Thyroid gland (tissue), 4 donors: Measurements from ENCODE around the gene ISY1.

Source experiments
- POLR2A ChIP-seq, 2 donors: fragments of 450-650 bp; IDR thresholded peaks; one replicate each; pipeline ENCODE4 v1.6.1; 2017; ENCODE audit warnings: antibody characterized with exemption in 2 of 2, mild to moderate bottlenecking in 2 of 2, moderate library complexity in 1 of 2
- TF ChIP-seq, protein P1 (sequence below), 6 experiments: fragments of 200-600 bp in 3 of 6; fragments of 450-650 bp in 3 of 6; sonication (generic) in 3 of 6; IDR thresholded peaks; one replicate each; pipeline ENCODE4 v1.5.1; 2016 to 2019; ENCODE audit warnings: antibody characterized with exemption in 6 of 6, mild to moderate bottlenecking in 2 of 6, inconsistent platforms in 1 of 6, moderate library complexity in 1 of 6

DNA sequence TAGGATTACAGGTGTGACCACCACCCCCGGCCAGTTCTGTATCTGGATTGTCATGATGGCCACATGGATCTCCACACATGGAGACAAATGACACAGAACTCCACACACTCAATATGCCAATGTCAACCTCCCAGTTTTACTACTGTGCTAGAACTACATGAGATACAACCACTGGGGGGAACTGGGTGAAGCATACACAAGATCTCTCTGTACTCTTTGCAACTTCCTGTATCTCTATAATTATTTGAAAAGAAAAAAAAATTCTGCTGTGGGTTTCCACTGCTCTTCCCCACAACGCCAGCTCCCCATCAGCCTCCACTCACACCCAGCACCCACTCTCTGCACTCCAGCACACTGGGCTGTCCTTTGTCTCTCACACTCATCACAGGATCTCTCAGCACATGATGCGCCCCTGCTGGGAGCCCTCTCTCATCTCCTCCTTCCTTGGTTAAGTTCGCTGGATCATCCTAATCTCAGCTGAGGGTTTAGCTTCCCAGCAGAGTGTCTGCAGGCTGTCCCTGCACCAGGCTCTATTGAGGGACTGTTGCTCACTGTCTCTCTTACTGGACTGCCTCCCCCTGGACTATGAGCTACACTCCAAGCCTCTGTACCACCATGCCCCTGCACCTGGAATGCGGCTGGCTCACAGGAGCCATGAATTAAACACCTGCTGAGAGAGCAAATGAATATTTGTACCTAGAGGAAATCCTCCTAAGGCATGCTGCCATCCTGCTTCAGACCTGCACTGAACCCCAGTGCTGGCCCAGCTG lies 28.6 kb downstream of the ISY1 start:
- TF ChIP-seq, protein P1, sequence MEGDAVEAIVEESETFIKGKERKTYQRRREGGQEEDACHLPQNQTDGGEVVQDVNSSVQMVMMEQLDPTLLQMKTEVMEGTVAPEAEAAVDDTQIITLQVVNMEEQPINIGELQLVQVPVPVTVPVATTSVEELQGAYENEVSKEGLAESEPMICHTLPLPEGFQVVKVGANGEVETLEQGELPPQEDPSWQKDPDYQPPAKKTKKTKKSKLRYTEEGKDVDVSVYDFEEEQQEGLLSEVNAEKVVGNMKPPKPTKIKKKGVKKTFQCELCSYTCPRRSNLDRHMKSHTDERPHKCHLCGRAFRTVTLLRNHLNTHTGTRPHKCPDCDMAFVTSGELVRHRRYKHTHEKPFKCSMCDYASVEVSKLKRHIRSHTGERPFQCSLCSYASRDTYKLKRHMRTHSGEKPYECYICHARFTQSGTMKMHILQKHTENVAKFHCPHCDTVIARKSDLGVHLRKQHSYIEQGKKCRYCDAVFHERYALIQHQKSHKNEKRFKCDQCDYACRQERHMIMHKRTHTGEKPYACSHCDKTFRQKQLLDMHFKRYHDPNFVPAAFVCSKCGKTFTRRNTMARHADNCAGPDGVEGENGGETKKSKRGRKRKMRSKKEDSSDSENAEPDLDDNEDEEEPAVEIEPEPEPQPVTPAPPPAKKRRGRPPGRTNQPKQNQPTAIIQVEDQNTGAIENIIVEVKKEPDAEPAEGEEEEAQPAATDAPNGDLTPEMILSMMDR (IDR thresholded peaks at IDR 0.05) = no peak
- TF ChIP-seq POLR2A (IDR thresholded peaks at IDR 0.05) = no peak
